Myocyte (in vitro differentiated cells): Measurements from ENCODE around the gene MYLK2. TPM values are rescaled to one million over a fixed set of nuclear protein-coding genes. Genes with fewer than 3 reads are reported as not detected.
"Not testable (repeated sequence)": the region's sequence is repeated elsewhere in the genome, so short reads cannot be mapped to it uniquely, and the experiment has no call there.

Experiments
- DNase-seq: peaks from one replicate; pipeline ENCODE4 v3.0.0-alpha.2; 2012; ENCODE audit warnings: low read depth
- total RNA-seq: library from RNA; depleted of rRNA; stranded (reverse); fragments of >200 nt; gene quantifications from 2 replicates; pipeline ENCODE4 v1.2.3, GENCODE V29; 2014

Gene MYLK2
- total RNA-seq, 1 donor from 2014 or later = 0.13 TPM

DNA sequence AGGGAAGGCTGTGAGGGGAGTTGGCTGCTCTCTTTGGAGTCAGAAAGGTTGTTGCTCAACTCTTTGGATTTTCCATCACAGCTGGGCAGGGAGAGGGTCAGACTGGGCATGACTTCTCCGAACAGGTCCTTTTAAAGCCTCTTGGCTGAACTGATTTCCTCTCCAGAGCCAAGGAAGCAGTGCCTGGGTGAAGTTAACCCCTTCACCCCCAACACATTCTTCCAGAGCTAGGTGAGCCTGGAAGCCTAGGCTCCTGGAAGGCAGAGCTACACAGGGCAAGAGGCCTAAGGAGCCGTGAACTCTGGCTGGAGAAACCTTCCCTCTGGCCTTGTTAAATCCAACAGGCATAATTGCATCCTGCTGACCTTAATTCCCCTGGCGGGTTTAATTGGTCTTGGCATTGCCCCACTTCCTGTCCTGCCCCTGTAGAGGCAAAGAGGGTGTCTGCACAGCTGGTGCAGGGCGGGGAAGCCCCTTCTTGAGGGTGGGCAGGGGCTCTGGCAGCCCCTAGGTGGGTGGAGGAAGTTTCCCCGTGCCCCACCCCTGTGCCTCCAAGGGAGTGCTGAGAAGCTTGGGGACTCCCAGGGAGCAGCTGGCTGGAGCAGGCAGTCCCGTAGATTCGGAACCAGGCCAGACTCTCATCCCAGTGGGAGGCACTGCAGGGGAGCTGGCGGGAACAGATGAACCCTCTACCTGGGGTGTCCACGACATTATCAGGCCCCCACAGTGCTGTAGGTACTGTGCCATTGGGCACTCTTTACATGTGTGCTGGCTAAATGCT is 3.6 kb upstream of the MYLK2 start:
- DNase-seq = peak; percentile 64

DNA sequence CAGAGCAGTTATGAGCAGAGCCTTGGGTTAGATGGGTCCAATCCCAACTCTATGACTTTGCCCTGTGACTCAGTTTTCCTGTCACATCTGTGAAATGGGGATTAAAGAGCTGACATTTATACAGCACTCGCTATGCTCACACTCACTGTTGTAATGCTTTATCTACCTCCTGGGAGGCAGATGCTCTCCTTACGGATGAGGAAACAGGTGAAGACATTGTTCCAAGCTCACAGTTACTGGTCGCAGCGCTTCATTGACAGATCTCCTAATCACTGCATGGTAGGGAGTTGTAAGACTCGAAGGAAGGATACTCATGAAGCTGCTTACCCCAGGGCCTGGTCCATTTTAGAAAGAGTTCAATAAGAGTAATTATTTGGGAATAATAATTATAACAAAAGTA is 2.9 kb upstream of the MYLK2 start:
- DNase-seq = no peak

DNA sequence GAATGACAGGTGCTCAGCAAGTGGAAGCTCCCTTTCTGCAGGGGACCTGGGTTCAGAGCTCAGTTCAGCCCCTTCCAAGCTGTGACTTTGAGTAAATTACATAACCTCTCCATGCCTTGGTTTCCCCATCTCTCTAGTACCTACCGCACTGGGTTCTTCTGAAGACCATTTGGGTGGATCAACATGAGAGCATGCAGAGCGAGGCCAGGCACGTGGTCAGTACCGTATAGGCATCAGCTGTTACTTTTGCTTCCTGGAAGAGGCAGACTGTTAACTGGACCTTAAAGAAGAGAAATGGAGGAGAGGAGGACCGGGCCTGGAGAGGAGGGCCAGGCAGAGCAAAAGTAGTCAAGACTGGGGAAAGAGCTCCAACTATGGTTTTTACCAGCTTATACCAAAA is 1.7 kb upstream of the MYLK2 start:
- DNase-seq = no peak

DNA sequence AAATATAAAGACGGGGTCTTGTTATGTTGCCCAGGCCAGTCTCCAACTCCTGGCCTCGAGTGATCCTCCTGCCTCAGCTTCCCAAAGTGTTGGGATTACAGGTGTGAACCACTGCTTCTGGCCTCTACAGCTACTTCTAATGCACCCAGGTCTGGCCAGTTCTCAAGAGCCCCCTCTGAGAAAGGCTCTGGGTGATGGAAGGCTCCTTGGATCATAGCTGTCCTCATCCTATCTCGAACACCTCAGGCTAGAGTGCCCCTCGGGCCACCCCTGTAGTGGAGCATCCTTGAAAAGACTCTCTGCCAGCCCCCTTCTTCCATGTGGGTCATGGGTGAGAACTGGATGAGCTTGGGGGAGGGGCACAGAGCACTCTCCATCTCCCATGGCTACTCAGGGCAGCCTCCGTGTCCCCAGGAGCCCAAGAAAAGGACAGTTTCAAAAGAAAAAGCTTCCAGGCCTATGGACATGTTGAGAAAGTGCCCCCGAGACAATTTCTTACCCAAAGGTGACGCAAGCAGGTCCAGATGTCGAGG is 714 bp upstream of the MYLK2 start:
- no peak for DNase-seq

DNA sequence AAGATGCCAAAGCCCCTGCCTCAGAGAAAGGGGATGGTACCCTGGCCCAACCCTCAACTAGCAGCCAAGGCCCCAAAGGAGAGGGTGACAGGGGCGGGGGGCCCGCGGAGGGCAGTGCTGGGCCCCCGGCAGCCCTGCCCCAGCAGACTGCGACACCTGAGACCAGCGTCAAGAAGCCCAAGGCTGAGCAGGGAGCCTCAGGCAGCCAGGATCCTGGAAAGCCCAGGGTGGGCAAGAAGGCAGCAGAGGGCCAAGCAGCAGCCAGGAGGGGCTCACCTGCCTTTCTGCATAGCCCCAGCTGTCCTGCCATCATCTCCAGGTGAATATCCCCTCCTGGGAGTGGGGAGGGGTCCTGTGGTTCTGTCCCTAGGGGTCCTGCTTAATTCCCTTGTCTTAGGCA is 1.1 kb downstream of the MYLK2 start:
- DNase-seq = no peak

DNA sequence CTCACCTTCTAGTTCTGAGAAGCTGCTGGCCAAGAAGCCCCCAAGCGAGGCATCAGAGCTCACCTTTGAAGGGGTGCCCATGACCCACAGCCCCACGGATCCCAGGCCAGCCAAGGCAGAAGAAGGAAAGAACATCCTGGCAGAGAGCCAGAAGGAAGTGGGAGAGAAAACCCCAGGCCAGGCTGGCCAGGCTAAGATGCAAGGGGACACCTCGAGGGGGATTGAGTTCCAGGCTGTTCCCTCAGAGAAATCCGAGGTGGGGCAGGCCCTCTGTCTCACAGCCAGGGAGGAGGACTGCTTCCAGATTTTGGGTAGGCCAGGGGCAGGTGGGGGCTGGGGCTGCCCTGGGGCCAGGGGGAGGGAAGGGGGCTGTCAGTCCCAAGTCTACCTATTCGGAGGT is 2.3 kb downstream of the MYLK2 start:
- DNase-seq = no peak

DNA sequence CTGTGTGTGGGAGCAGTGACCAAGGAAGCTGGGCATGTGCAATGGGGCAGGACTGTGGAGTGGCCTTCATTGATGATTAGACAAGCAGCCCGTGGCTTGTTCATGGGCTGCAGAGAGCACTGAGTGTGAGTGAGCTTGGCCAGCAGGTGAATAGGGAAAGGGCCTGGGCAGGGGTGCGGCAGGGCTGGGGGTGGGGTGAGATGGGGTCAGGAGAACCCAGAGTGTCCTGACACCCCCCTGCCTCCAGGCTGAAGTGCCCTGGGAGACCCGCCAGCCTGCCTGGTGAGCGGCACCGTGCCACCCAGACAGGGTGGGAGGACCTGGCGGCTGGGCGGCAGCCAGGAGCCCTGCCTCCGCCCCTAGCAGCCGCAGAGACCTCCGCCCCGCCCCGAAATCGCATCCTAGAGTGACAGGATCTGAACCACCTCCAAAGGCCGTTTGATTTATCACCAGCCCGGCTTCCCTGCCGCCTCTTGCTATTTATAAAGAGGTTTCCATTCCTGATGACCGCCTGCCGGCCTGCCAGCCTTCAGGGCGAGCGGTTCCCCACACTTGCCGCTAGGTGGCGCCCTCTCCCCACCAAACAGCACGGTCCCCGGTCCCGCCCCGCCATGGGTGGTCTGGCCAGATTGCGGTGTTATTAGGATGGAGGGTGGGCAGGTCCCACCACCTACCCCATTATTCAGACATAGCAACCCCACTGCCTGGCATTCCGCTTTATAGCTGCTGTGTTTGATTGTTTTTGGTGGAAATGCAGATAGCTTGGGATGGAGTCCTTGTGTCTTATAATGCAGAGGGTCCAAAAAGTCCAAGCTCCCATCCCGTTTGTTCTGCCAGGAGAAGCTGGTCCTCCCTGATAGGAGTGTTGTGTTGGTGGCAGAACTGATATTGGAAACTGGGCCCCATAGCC is 3.5 kb downstream of the MYLK2 start:
- DNase-seq = peak; percentile 87

DNA sequence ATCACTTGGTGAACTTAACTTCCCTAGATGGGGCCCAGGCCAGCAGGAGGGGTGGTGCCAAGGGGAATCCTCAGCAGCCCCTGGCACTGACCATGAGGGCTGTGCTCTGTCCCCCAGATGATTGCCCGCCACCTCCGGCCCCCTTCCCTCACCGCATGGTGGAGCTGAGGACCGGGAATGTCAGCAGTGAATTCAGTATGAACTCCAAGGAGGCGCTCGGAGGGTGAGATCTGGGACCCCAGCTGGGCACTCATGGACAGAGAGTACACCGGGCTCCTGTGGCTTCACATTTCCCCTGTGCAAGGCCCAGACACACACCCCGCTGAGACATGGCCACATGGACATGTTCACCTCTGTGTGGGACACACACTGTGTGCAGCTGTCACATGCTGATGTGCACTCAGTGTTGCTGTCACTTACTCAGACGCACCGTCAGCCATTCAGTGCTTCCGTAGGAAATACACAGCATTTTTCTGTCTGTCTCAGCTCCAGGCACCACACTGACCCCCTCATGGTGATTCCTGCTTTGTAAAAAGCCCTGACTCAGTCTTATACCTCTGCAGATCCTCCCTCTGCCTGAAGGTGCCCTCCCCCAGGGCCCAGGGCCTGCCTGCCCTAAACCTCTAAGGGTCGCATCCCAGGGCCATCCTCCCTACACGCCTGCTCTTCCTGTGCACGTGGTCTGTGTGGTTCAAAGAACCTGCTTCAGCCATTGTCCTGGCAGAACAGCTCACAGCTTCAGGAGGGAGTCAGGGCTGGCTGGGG is 4.4 kb downstream of the MYLK2 start:
- DNase-seq = no peak

DNA sequence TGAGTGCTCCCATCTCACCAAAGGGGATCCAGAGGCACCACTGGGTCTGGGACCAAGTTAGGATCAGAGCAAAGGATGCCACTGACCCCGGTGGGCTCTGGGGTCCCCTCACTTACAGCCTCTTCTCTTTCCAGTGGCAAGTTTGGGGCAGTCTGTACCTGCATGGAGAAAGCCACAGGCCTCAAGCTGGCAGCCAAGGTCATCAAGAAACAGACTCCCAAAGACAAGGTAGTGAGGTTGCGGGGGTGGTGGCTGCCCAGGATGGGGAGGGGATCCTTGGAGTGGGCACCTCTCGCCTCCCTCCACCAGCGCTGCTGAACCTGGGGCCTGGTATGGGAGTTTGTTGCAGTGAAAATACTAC is 4.9 kb downstream of the MYLK2 start:
- DNase-seq = no peak

DNA sequence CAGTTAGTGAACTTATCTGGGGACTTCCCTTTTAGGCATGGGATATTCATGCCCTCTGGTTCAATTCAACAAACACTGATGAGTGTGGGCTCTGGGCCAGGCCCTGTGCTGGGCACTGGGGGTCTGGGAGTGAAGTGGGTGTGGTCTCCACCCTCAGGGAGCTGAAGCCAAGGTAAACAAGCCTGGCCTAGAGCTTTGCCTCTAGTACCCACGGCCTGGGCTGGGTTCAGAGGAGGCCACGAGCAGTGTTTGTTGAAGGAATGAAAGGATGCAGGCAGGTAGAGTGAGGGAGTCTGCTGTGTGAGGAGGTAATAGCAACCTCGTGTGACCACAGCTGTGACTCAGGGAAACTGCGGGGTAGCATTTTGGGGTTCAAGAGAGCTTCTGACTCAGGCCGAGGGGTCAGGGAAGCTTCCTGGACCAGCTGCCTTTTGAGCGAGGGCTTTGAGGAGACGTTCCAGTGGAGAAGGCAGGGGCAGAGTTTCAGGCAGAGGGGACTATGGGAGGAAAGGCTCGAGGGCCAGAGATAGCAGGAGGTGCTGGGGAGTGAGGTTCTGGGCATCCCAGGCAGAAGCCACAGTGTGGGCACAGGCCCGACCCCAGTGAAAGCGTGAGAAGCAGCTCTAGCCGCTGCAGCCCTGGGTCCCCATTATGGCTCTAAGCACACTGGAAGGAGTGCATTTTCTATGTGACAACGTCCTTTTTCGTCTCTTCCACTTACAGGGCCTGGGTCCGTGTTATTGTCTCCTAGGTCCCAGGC is 5.6 kb downstream of the MYLK2 start:
- DNase-seq = no peak

DNA sequence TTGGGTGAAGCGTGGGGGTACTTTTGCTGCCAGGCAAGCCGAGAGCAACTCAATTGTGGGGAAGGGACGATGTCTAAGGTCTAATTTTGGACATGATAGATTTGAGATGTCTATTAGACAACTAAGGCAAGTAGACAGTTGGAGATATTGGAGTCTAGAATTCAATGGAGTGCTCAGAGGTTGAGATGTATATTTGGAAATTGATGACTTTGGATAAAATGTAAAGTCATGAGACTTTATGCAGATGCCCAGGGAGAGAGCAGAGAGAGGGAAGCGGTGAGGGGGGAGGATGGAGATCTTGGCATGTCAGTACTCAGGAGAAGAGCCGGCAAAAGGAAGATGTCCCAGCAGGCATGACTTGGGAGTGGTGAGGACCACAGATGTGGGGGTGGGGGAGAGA is 6.9 kb downstream of the MYLK2 start:
- no peak for DNase-seq

DNA sequence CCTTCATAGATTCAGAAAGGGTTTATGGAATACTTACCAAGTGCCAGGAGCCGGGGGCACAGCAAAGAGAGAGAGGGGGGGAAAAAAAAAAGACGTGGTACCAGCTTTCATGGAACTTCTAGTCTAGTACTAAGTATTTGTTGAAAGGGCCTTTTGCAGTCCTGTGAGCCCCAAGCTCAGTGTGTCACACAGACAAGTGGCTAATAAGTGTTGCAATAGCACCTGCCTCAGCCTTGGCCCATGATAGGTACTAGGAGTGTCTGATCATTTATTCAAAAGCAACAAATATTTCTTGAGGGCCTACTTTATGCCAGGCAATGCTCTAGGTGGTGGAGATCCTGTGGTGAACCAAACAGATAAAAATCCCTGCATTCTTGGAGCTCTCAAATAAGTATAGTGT is 7.9 kb downstream of the MYLK2 start:
- DNase-seq = no peak

DNA sequence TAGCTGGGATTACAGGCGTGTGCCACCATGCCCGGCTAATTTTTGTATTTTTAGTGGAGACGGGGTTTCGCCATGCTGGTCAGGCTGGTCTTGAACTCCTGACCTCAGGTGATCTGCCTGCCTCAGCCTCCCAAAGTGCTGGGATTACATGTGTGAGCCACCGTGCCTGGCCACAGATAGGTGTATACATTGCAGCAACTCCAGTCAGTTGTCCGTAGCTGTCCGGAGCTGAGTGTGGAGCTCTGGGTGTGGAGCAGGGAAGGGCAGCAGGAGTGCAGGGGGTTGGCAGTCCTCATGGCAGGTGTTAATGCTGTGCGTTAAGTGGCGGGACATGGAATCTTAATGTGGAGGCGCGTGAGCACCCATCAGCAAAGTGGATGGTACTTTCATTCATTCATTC is 8.9 kb downstream of the MYLK2 start:
- not testable (repeated sequence) for DNase-seq

DNA sequence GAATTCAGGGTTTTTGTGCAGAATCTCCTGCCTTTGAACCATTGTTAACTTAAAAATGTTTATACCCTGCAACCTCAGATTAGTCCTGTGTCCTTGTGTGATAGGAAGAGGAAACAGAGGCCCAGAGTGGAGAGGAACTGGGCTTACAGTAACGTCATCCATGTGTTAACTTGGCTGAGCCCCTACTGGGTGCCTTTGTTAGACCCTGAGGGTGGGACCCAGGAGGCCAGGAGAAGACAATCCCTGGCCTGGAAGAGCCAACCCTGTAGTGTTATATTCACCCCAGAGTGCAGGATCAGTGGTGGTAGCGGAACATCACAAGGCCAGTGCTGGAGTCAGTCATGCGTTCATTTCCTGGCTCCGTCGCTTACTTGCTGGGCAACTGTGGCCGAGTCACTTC is 10.6 kb downstream of the MYLK2 start:
- DNase-seq = no peak

DNA sequence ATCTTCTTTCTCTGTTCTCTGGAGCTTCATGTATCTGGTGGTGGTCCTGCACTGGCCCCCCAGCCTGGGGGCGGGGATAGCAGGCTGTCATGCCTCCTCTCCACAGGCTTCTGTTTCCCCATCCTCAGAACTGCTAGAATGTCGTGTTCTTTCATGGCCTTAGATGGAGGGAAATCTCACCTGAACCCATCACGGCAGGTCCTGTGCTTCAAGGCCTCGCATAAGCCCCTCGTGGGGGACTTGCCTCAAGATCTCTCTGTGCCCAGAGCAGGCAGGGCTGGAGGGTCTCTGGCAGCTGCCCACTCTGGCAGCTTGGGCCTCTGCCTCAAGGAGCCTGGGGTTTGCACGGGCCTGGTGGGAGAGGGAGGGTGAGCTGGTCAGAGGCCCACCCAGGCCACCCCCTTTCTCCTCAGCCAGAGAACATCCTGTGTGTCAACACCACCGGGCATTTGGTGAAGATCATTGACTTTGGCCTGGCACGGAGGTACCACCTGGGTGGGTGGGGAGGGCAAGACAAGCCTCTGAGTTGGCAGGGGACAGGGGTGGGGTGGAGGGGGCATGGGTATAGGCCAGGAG is 11.3 kb downstream of the MYLK2 start:
- DNase-seq = no peak

DNA sequence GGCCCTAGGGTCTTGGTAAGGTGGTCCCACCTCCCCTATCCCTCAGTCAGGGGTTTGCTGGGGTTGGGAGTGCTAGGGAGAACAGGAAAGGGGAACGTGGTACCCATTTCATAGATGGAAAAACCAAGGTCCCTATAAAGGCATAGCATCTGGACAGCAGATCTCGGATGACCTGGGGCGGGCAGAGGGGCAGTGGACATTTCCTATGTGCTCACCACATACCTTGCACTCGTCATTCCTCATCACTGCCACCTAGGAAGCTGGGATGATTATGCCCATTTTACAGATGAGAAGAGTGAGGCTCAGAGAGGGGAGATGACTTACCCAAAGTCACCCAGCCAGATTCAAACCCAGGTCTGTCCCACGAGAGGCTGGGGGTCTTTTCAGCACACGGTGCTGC is 12.1 kb downstream of the MYLK2 start:
- no peak for DNase-seq

DNA sequence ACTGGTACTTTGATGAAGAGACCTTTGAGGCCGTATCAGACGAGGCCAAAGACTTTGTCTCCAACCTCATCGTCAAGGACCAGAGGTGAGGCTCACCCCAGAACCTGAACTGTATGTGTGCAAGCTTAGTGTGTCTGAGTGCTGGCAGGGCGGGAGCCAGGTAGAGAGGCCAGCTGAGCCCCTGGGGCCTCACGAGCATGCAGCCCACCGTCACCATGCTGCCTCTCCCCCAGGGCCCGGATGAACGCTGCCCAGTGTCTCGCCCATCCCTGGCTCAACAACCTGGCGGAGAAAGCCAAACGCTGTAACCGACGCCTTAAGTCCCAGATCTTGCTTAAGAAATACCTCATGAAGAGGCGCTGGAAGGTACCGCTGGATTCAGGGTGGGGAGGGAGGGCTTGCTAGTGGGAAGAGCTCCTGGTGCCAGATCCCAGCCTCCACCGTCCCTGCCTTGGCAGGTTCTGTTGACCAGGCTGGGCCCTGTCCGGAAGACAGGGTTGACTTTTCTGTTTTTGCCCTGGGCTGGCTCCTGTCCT is 12.7 kb downstream of the MYLK2 start:
- no peak for DNase-seq

DNA sequence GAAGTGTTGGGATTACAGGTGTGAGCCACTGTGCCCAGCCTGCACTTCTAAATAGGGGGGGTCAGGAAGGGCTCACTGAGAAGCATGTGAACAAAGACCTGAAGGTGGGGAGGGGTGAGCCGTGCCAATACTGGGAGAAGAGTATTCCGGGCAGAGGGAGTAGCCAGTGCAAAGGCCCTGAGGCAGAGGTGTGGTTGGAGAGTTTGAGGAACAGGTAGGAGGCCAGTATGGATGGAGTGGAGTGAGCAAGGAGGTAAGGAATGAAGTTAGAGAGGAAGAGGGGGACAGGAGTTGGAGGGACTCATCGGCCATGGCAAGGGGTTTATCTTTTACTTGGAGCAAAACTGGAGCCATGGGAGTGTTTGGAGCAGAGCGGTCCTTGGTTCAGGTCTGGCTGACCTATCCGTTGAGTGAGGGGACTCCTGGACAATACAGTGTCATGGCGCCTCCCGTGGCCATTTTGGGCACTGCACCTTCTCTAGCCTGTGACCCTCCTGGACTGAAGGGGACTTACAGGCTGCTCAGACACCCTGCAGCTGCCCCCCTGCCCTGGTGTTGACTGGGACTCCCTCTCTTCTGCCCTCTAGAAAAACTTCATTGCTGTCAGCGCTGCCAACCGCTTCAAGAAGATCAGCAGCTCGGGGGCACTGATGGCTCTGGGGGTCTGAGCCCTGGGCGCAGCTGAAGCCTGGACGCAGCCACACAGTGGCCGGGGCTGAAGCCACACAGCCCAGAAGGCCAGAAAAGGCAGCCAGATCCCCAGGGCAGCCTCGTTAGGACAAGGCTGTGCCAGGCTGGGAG is 14.2 kb downstream of the MYLK2 start:
- peak; percentile 54 for DNase-seq

DNA sequence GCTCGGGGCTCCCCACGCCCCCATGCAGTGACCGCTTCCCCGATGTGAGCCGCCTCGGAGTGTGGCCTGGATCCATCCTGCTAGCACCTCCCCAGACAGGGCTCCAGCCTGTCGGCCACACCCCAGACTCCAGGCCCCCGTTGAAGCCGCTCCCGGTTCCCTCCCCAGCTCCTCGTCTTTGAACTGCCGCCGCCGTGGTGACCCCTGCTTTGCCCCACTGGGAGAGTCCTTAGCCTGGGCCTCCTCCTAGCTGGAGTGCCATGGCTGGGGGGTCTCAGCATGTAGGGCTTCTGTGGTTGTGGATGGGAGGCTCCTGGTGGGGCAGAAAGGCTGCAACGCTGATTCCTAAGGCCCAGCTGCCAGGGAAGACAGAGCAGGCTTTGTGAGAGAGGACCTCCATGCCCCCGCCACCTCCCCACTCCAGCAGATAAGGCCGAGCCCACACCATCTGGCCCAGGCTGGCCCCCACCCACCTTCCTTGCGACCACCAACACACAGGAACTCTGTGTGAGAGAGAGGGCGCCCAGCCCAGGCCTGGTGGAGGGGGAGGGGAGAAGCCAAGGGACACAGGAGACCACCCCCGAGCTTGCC is 14.9 kb downstream of the MYLK2 start:
- no peak for DNase-seq
